Upper lobe of right lung (tissue), 1 donor: ENCODE results near the gene COL4A1. TPM values are rescaled to one million over a fixed set of nuclear protein-coding genes. Genes with fewer than 3 reads are reported as not detected.

Experiments
- ATAC-seq: fragments of 200-7000 bp; cut with Tn5 transposase; one replicate; pipeline ENCODE4 v1.9.1; 2020; ENCODE audit warnings: mild to moderate bottlenecking, moderate library complexity
- DNase-seq: peaks from one replicate; pipeline ENCODE4 v3.0.0-alpha.2; 2020
- H3K27ac ChIP-seq: fragments of 200-600 bp; one replicate; pipeline ENCODE4 v1.8.0; 2022
- H3K27me3 ChIP-seq: fragments of 200-600 bp; one replicate; pipeline ENCODE4 v1.8.0; 2022; ENCODE audit warnings: mild to moderate bottlenecking
- H3K36me3 ChIP-seq: fragments of 200-600 bp; one replicate; pipeline ENCODE4 v1.8.0; 2022
- H3K4me1 ChIP-seq: fragments of 200-600 bp; one replicate; pipeline ENCODE4 v1.8.0; 2022
- H3K4me3 ChIP-seq: fragments of 200-600 bp; one replicate; pipeline ENCODE4 v1.8.0; 2022; ENCODE audit warnings: mild to moderate bottlenecking
- H3K9me3 ChIP-seq: fragments of 200-600 bp; one replicate; pipeline ENCODE4 v1.8.0; 2022
- intact Hi-C: fragments of 100-400 bp; cut with DNase I; formaldehyde crosslinking; loops from one replicate; pipeline ENCODE4 v1.11.0; 2022
- total RNA-seq: library from RNA; stranded (reverse); fragmentation: NEBNext Ultra II Directional; extraction: Animal tissue kit (Norgen Biotek cat#: 25700); gene quantifications from one replicate; pipeline ENCODE4 v1.2.1, GENCODE V29; 2021
- TF ChIP-seq, protein P1 (sequence below): fragments of 200-600 bp; IDR thresholded peaks from one replicate; pipeline ENCODE4 v1.8.0; 2022; ENCODE audit warnings: antibody characterized with exemption
- donor health status: DM: no; HTN: yes; CAD: no; lungs with severe emphysema.

The COL4A1 gene
- total RNA-seq, 1 donor from 2014 or later, result 242 TPM

DNA sequence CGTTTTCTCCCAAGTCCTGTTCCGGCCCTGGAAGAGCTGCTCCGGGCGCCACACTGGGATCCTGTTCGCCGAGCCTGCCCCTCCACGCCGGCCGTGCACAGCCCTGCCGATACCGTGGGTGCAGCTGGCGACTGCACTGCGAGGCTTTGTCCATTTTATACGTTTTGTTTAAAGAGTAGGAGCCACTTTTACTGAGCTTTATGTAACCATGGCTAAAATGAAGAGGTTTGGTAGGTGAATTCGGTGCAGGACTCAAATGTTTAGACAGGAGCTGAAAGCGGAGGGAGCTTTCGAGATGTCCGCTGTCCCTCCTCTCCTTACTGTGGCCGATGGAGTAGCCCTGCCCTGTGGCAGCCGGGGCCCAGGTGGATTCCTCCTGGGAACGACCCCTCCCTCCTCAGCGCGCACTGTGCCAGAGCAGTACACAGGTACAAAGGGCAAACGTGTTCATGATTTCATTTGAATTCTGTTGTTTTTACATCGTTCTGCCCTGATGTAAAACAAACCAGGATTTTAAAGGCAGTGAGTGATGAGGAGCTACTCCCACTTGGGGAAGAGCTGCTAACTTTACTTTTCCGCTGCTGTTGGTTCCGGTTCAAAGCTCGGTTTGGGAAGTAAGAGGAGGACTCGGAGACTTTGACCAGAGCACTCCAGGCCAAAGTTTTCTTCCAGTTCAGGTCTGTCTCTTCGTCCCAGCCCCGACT lies 1.9 kb upstream of the COL4A1 start:
- Histone ChIP-seq H3K9me3 (no peaks in the 10 kb centered on the region), H3K27me3 (peaks cover 25% of the 10 kb centered on the region), H3K36me3 (no peaks in the 10 kb centered on the region), H3K27ac (peak overlapping the region; percentile 89), H3K4me3 (peak overlapping the region; percentile 71), H3K4me1 (peaks cover 27% of the 10 kb centered on the region)
- intact Hi-C loops, result loop anchor here (10.0 kb wide), 1 partner anchor 84 kb away; no protein-coding TSS in a partner anchor
- DNase-seq, result no peak
- peak; percentile 42 for ATAC-seq
- TF ChIP-seq, protein P1, sequence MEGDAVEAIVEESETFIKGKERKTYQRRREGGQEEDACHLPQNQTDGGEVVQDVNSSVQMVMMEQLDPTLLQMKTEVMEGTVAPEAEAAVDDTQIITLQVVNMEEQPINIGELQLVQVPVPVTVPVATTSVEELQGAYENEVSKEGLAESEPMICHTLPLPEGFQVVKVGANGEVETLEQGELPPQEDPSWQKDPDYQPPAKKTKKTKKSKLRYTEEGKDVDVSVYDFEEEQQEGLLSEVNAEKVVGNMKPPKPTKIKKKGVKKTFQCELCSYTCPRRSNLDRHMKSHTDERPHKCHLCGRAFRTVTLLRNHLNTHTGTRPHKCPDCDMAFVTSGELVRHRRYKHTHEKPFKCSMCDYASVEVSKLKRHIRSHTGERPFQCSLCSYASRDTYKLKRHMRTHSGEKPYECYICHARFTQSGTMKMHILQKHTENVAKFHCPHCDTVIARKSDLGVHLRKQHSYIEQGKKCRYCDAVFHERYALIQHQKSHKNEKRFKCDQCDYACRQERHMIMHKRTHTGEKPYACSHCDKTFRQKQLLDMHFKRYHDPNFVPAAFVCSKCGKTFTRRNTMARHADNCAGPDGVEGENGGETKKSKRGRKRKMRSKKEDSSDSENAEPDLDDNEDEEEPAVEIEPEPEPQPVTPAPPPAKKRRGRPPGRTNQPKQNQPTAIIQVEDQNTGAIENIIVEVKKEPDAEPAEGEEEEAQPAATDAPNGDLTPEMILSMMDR, result no peak

DNA sequence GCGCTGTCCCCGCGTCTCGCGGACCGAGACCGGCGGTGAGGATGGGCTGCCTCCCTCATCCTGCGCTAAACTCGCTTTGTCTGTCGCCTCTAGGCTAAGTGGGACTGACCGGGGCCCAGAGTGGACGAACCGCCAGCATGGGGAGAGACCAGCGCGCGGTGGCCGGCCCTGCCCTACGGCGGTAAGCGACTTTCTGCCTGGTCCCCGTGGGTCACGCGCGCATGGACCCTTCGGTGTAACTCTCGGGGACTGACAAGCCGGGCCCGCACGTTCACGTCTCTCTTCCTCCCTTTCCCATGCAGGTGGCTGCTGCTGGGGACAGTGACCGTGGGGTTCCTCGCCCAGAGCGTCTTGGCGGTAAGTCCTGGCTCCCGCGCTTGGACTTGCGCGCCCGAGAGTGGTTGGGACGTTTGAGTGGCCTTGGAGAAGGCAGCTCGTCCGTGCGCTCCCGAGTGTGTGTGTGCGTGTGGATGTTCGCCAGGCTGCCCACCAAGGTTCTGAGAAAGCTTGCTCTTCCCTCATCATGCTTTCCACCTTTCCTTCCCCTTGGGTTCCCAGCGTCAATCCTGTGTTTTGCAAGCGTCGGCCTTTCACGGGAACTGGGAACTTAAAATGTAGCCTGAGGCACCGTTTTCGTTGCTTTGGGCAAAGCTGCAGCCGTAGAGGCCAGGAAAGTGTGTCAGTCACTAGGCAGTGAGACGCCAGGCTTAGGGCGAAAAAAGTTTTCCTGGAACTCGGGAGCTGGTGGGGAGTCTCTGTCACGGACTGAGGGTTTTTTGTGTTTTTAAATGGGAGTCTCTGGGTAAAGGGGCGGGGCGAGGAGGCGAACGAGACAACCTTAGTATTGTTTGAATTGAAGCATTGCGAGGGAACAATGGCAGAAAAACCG lies 1.1 kb upstream of the COL4A1 start:
- Histone ChIP-seq H3K27ac (peak overlapping the region; percentile 89), H3K27me3 (peaks cover 25% of the 10 kb centered on the region), H3K9me3 (no peaks in the 10 kb centered on the region), H3K36me3 (no peaks in the 10 kb centered on the region), H3K4me3 (peak overlapping the region; percentile 71), H3K4me1 (peaks cover 31% of the 10 kb centered on the region)
- intact Hi-C loops, result loop anchor here (10.0 kb wide), 1 partner anchor 83 kb away; no protein-coding TSS in a partner anchor
- TF ChIP-seq, protein P1, result no peak
- DNase-seq (no peak), ATAC-seq (peak; percentile 11)

DNA sequence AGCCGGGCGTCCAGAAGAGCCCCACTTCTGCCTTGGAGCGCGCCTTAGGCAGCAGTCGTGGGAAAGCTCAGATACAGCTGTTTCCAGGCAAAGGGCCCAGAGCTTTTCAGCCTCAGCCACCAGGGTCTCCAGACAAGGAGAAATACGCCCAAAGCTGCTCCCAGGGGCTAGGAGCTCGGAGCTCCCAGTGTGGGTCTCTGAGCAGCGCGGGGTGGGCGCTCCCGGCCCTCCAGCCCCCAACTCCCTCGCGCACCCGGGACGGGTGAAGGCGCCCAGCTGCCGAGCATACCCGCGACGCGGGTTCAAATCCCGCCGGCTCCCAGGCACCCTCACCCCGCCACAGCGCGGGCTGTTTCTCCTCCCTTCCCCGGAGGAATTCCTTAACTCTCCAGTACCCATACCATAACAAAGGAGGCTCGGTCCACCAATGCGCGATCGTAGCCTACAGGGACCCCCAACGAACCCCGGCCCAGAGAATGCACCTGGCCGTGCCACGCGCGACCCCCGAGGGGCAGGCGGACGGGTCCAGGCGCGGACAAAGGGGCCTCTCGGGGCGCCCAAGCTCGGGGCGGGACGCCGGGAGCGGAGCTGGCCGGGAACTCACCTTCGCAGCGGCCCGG lies 507 bp downstream of the COL4A1 start:
- DNase-seq (no peak), ATAC-seq (no peak)
- peaks cover 28% of the 10 kb centered on the region for H3K4me1 ChIP-seq
- intact Hi-C loops, result loop anchor here (10.0 kb wide), 1 partner anchor 82 kb away; no protein-coding TSS in a partner anchor
- TF ChIP-seq, protein P1, result no peak
- H3K9me3 ChIP-seq, result no peaks in the 10 kb centered on the region
- peaks cover 20% of the 10 kb centered on the region for H3K27me3 ChIP-seq
- H3K36me3 ChIP-seq, result no peaks in the 10 kb centered on the region
- H3K4me3 ChIP-seq, result peak overlapping the region; percentile 71
- peak overlapping the region; percentile 89 for H3K27ac ChIP-seq

DNA sequence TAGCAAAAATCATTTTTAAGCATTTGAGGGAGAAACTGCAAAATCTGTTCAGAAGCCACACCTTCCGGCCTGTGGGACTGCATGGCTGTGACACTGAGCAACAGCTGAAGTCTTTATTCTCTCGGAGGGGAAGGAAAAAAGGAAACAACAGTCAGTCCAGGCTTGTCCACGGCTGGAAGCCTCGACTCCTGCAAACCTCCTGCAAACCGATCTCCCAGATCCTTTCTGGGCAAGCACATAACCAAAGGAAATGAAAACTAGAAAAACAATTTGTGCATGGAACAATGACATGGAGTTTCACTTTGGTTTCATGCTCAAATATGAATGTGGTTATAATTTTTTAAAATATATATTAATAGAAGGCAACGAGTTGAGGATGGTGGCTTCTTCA lies 1.0 kb downstream of the COL4A1 start:
- intact Hi-C loops, result loop anchor here (10.0 kb wide), 1 partner anchor 81 kb away; no protein-coding TSS in a partner anchor
- TF ChIP-seq, protein P1, result no peak
- Histone ChIP-seq H3K27ac (peak overlapping the region; percentile 89), H3K4me3 (peak overlapping the region; percentile 71), H3K27me3 (peaks cover 17% of the 10 kb centered on the region), H3K9me3 (no peaks in the 10 kb centered on the region), H3K36me3 (no peaks in the 10 kb centered on the region), H3K4me1 (peaks cover 29% of the 10 kb centered on the region)
- no peak for ATAC-seq
- DNase-seq, result no peak

DNA sequence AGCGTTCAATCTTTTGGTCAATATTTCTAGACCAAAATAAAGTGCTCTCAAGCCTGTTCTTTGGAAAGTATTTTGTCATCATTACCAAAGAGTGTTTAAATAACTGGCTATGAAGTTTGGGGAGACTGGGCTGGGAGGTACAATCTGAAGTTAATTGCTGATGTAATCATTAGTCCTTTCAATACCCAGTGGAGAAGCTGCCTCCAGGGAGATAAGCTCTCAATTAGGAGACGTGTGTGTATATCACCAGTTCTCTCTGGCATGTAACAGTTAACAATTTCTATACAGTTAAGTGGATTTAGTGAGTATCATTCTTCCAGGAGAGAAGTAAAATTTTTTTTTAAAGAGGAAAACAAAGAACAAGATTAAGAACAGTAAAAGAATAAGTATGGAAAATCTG lies 1.4 kb downstream of the COL4A1 start:
- no peaks in the 10 kb centered on the region for H3K36me3 ChIP-seq
- ATAC-seq, result no peak
- H3K4me1 ChIP-seq, result peaks cover 29% of the 10 kb centered on the region
- intact Hi-C loops, result loop anchor here (10.0 kb wide), 1 partner anchor 81 kb away; no protein-coding TSS in a partner anchor
- H3K4me3 ChIP-seq, result peak overlapping the region; percentile 71
- peaks cover 14% of the 10 kb centered on the region for H3K27me3 ChIP-seq
- no peak for DNase-seq
- TF ChIP-seq, protein P1, result no peak
- H3K9me3 ChIP-seq, result no peaks in the 10 kb centered on the region
- peak overlapping the region; percentile 89 for H3K27ac ChIP-seq
